ENCODE measurements around the gene TSN.

DNA sequence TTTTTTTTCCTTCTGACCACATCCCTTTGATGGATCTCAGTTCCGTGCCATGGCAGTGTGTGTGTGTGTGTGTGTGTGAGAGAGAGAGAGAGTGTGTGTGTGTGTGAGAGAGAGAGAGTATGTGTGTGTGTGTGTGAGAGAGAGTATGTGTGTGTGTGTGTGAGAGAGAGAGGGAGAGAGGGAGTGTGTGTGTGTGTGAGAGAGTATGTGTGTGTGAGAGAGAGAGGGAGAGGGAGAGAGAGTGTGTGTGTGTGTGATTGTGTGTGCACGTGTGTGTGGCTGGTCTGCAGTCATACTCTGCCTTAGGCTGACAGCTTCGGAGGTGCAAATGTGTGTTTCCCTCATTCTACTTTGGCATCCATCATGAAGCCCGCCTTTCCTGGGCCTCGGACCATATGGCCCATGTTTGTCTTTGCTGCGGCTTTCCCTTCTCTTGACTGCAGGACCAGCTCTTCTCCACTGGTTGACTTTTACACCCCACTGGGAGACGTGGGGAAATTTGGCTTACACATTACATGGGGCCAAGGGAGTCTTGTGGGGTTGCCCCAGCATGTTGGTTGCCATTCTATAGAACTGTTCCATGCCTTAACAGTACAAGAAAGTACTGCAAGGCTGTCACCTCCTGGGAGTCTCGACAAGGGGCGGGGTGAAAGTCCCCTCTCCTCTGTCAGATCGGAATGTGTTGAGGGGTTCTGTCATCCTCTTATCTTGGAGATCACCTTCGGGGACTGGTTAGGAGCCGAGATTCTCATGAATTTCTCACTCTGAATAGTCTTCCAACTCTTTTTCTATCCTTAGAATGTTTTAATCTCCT lies 21.6 kb downstream of the TSN start:
- TF ChIP-seq RAD21 (conservative IDR thresholded peaks at IDR 0.05) (no peak), EZH2 (IDR thresholded peaks at IDR 0.05; ENCODE audit: borderline replicate concordance, insufficient read depth, low read length, poor library complexity, severe bottlenecking) (no peak), POLR2AphosphoS5 (IDR thresholded peaks at IDR 0.05) (no peak), SMC3 (conservative IDR thresholded peaks at IDR 0.05; ENCODE audit: poor library complexity) (no peak), EP300 (conservative IDR thresholded peaks at IDR 0.05; ENCODE audit: poor library complexity, severe bottlenecking) (no peak), TAF1 (IDR thresholded peaks at IDR 0.05; ENCODE audit: low read depth) (no peak)
- TF ChIP-seq, protein P1, sequence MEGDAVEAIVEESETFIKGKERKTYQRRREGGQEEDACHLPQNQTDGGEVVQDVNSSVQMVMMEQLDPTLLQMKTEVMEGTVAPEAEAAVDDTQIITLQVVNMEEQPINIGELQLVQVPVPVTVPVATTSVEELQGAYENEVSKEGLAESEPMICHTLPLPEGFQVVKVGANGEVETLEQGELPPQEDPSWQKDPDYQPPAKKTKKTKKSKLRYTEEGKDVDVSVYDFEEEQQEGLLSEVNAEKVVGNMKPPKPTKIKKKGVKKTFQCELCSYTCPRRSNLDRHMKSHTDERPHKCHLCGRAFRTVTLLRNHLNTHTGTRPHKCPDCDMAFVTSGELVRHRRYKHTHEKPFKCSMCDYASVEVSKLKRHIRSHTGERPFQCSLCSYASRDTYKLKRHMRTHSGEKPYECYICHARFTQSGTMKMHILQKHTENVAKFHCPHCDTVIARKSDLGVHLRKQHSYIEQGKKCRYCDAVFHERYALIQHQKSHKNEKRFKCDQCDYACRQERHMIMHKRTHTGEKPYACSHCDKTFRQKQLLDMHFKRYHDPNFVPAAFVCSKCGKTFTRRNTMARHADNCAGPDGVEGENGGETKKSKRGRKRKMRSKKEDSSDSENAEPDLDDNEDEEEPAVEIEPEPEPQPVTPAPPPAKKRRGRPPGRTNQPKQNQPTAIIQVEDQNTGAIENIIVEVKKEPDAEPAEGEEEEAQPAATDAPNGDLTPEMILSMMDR (IDR thresholded peaks at IDR 0.05; ENCODE audit: poor library complexity, severe bottlenecking): no peak
- TF ChIP-seq, protein P2, sequence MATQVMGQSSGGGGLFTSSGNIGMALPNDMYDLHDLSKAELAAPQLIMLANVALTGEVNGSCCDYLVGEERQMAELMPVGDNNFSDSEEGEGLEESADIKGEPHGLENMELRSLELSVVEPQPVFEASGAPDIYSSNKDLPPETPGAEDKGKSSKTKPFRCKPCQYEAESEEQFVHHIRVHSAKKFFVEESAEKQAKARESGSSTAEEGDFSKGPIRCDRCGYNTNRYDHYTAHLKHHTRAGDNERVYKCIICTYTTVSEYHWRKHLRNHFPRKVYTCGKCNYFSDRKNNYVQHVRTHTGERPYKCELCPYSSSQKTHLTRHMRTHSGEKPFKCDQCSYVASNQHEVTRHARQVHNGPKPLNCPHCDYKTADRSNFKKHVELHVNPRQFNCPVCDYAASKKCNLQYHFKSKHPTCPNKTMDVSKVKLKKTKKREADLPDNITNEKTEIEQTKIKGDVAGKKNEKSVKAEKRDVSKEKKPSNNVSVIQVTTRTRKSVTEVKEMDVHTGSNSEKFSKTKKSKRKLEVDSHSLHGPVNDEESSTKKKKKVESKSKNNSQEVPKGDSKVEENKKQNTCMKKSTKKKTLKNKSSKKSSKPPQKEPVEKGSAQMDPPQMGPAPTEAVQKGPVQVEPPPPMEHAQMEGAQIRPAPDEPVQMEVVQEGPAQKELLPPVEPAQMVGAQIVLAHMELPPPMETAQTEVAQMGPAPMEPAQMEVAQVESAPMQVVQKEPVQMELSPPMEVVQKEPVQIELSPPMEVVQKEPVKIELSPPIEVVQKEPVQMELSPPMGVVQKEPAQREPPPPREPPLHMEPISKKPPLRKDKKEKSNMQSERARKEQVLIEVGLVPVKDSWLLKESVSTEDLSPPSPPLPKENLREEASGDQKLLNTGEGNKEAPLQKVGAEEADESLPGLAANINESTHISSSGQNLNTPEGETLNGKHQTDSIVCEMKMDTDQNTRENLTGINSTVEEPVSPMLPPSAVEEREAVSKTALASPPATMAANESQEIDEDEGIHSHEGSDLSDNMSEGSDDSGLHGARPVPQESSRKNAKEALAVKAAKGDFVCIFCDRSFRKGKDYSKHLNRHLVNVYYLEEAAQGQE (IDR thresholded peaks at IDR 0.05; ENCODE audit: borderline replicate concordance): no peak
